NCI-H345 treated with DMSO at 0.1 percent for 48 hours (cell line): ENCODE data around the gene HUNK.
"Not testable (repeated sequence)": the region's sequence is repeated elsewhere in the genome, so short reads cannot be mapped to it uniquely, and the experiment has no call there.

Experiments
- DNase-seq: peaks from one replicate; lab custom pipeline; 2025; ENCODE audit not compliant: unreplicated experiment; lab: John Stamatoyannopoulos, UW

Gene HUNK

GRCh38 chr21:31993826-31994825 lies 121.3 kb downstream of the HUNK start:
- DNase-seq = no peak

- DNase-seq = no peak
These were observed 124.4 kb downstream of the HUNK start for GRCh38 chr21:31997191-31997590.

GRCh38 chr21:31999810-32000468 lies 127.1 kb downstream of the HUNK start:
- DNase-seq = no peak

GRCh38 chr21:32001390-32001789 lies 128.6 kb downstream of the HUNK start:
- no peak for DNase-seq

- no peak for DNase-seq
These were observed 130.6 kb downstream of the HUNK start for GRCh38 chr21:32003411-32003810.

GRCh38 chr21:32004291-32004690 lies 131.5 kb downstream of the HUNK start:
- DNase-seq = no peak

- DNase-seq = no peak
These were observed 134.6 kb downstream of the HUNK start for GRCh38 chr21:32007456-32007855.

GRCh38 chr21:32008714-32009113 lies 135.9 kb downstream of the HUNK start:
- no peak for DNase-seq

GRCh38 chr21:32009263-32009662 lies 136.4 kb downstream of the HUNK start:
- no peak for DNase-seq

GRCh38 chr21:32015461-32016139 lies 142.8 kb downstream of the HUNK start:
- DNase-seq = no peak

- no peak for DNase-seq
These were observed 145.6 kb downstream of the HUNK start for GRCh38 chr21:32018381-32018780.

GRCh38 chr21:32020564-32020963 lies 147.7 kb downstream of the HUNK start:
- no peak for DNase-seq

- no peak for DNase-seq
These were observed 148.6 kb downstream of the HUNK start for GRCh38 chr21:32021319-32021994.

- DNase-seq = no peak
These were observed 149.3 kb downstream of the HUNK start for GRCh38 chr21:32022146-32022545.

GRCh38 chr21:32030146-32030652 lies 157.4 kb downstream of the HUNK start:
- no peak for DNase-seq

GRCh38 chr21:32034850-32035249 lies 162.0 kb downstream of the HUNK start:
- no peak for DNase-seq

GRCh38 chr21:32035617-32036016 lies 162.8 kb downstream of the HUNK start:
- no peak for DNase-seq

- DNase-seq = no peak
These were observed 163.9 kb downstream of the HUNK start for GRCh38 chr21:32036756-32037155.

- DNase-seq = not testable (repeated sequence)
These were observed 165.9 kb downstream of the HUNK start for GRCh38 chr21:32038751-32039150.

GRCh38 chr21:32043458-32043857 lies 170.6 kb downstream of the HUNK start:
- no peak for DNase-seq
